GM12878 (cell line): Measurements from ENCODE around the gene SKIL. TPM values are rescaled to one million over a fixed set of nuclear protein-coding genes. Genes with fewer than 3 reads are reported as not detected.

ENCODE experiments used
- ATAC-seq: fragments of 200-7000 bp; cut with Tn5 transposase; 3 replicates; pipeline ENCODE4 v1.9.1; 2020; ENCODE audit warnings: mild to moderate bottlenecking, moderate library complexity
- BruUV-seq: library from RNA; stranded (reverse); fragments of 400-500 nt; replicated peaks from 2 replicates; lab custom pipeline; 2021; lab: Mats Ljungman, UMichigan
- CTCF ChIA-PET: fragments of 300-600 bp; sonication (Branson Sonifier 250); formaldehyde crosslinking; extraction: SDS; loops from one replicate; lab custom pipeline; 2021; ENCODE audit warnings: inconsistent platforms; lab: Yijun Ruan, JAX
- POLR2A ChIA-PET: fragments of 350-600 bp; formaldehyde crosslinking; extraction: SDS; loops from one replicate; lab custom pipeline; 2021; ENCODE audit warnings: inconsistent platforms; lab: Charles Lee
- RAD21 ChIA-PET: fragments of 300-600 bp; sonication (Branson Sonifier 250); formaldehyde crosslinking; loops from one replicate; lab custom pipeline; 2023; ENCODE audit warnings: antibody characterized with exemption; ENCODE audit not compliant: unreplicated experiment; lab: Charles Lee
- SMC1A ChIA-PET: fragments of 300-600 bp; sonication (Branson Sonifier 250); formaldehyde crosslinking; loops from one replicate; lab custom pipeline; 2023; ENCODE audit not compliant: unreplicated experiment, uncharacterized antibody; lab: Charles Lee
- DNase-seq: peaks from one replicate; pipeline ENCODE4 v3.0.0-alpha.2; 2011; ENCODE audit warnings: low read depth, low spot score
- FAIRE-seq: peaks from 3 replicates; lab custom pipeline; 2011; peaks lifted over from hg19 to GRCh38; lab: Jason Lieb, UNC
- H2AFZ ChIP-seq: 2 replicates; pipeline ENCODE4 v1.6.0; 2011; ENCODE audit warnings: low read depth, low read length, control low read depth; ENCODE audit not compliant: control insufficient read depth
- H3K27ac ChIP-seq: 2 replicates; pipeline ENCODE4 v1.5.1; 2011; ENCODE audit warnings: control low read depth; ENCODE audit not compliant: control insufficient read depth, insufficient read depth
- H3K27me3 ChIP-seq, 2 experiments: replicated peaks in 1 of 2; 2 replicates each; pipeline versions ENCODE4 v1.6.0 to v1.6.1; 2011; ENCODE audit warnings: low read length in 1 of 2; ENCODE audit not compliant: control insufficient read depth in 2 of 2, insufficient read depth in 2 of 2
- H3K36me3 ChIP-seq, 2 experiments: 2 replicates each; pipeline ENCODE4 v1.5.1; 2011; ENCODE audit warnings: low read length in 1 of 2; ENCODE audit not compliant: control insufficient read depth in 2 of 2, insufficient read depth in 2 of 2
- H3K4me1 ChIP-seq: 2 replicates; pipeline ENCODE4 v1.6.1; 2011; ENCODE audit warnings: mild to moderate bottlenecking, low read length, moderate library complexity, mixed read lengths; ENCODE audit not compliant: control insufficient read depth, insufficient read depth
- H3K4me2 ChIP-seq: 2 replicates; pipeline ENCODE4 v1.6.0; 2011; ENCODE audit warnings: control low read depth; ENCODE audit not compliant: control insufficient read depth, insufficient read depth
- H3K4me3 ChIP-seq: fragments of 200-600 bp; sonication (generic); 2 replicates; pipeline ENCODE4 v1.5.1; 2016
- H3K79me2 ChIP-seq: 2 replicates; pipeline ENCODE4 v1.6.0; 2011; ENCODE audit warnings: low read length; ENCODE audit not compliant: control insufficient read depth, insufficient read depth
- H3K9ac ChIP-seq: 2 replicates; pipeline ENCODE4 v1.8.0; 2011; ENCODE audit warnings: low read length, control low read depth, mixed read lengths; ENCODE audit not compliant: control insufficient read depth, insufficient read depth
- H3K9me3 ChIP-seq: replicated peaks from 3 replicates; pipeline ENCODE4 v1.5.1; 2011; ENCODE audit warnings: mild to moderate bottlenecking, low read length; ENCODE audit not compliant: control insufficient read depth, insufficient read depth
- H4K20me1 ChIP-seq: 2 replicates; pipeline ENCODE4 v1.6.0; 2011; ENCODE audit not compliant: control insufficient read depth, insufficient read depth
- ASH2L ChIP-seq: fragments of 300-600, 200-600 bp; sonication (generic); IDR thresholded peaks from 2 replicates; pipeline ENCODE4 v1.6.1; 2017; ENCODE audit warnings: low read depth, mild to moderate bottlenecking, borderline replicate concordance
- FOXK2 ChIP-seq: fragments of 450-650 bp; IDR thresholded peaks from 2 replicates; pipeline ENCODE4 v1.6.1; 2017; ENCODE audit warnings: mild to moderate bottlenecking, moderate library complexity
- HCFC1 ChIP-seq: fragments of 150-350 bp; IDR thresholded peaks from 2 replicates; pipeline ENCODE4 v1.6.1; 2014; ENCODE audit warnings: low read length
- HDAC2 ChIP-seq: fragments of 200-600 bp; sonication (generic); IDR thresholded peaks from 2 replicates; pipeline ENCODE4 v1.6.1; 2017
- HDGF ChIP-seq: fragments of 450-650 bp; IDR thresholded peaks from 2 replicates; pipeline ENCODE4 v1.6.1; 2016; ENCODE audit warnings: antibody characterized with exemption
- IKZF2 ChIP-seq, 2 experiments: fragments of 450-650 bp; IDR thresholded peaks; 2 replicates each; pipeline ENCODE4 v1.6.1; 2017; ENCODE audit warnings: mild to moderate bottlenecking in 2 of 2, moderate library complexity in 2 of 2
- LARP7 ChIP-seq: fragments of 450-650 bp; IDR thresholded peaks from 2 replicates; pipeline ENCODE4 v1.6.1; 2017; ENCODE audit warnings: mild to moderate bottlenecking
- NBN ChIP-seq: fragments of 450-650 bp; IDR thresholded peaks from 2 replicates; pipeline ENCODE4 v1.6.1; 2016
- NR2C1 ChIP-seq: fragments of 450-650 bp; IDR thresholded peaks from 2 replicates; pipeline ENCODE4 v1.6.1; 2017; ENCODE audit warnings: antibody characterized with exemption, mild to moderate bottlenecking, moderate library complexity
- PML ChIP-seq: IDR thresholded peaks from 2 replicates; pipeline ENCODE4 v1.6.1; 2012; ENCODE audit warnings: low read length, inconsistent platforms
- RFX5 ChIP-seq: IDR thresholded peaks from 2 replicates; pipeline ENCODE4 v1.6.1; 2011; ENCODE audit warnings: low read depth, low read length, improper control_type of control experiment
- SIX5 ChIP-seq: IDR thresholded peaks from 2 replicates; pipeline ENCODE4 v1.6.1; 2011; ENCODE audit warnings: mild to moderate bottlenecking, low read depth, low read length, moderate library complexity; ENCODE audit not compliant: severe bottlenecking
- SMAD1 ChIP-seq: fragments of 450-650 bp; IDR thresholded peaks from 2 replicates; pipeline ENCODE4 v1.6.1; 2018; ENCODE audit warnings: mild to moderate bottlenecking, low read depth; ENCODE audit not compliant: partially characterized antibody
- STAT3 ChIP-seq: IDR thresholded peaks from 2 replicates; pipeline ENCODE4 v1.6.1; 2011; ENCODE audit warnings: low read depth, low read length, improper control_type of control experiment
- whole genome bisulfite sequencing: methylation state at CpG from one replicate; pipeline ENCODE4 v1.1.6; 2016; ENCODE audit warnings: low lambda C conversion rate; ENCODE audit not compliant: insufficient replicate concordance, insufficient coverage; ENCODE audit errors: missing lambda C conversion rate; 5-methylcytosine and 5-hydroxymethylcytosine counted together
- in situ Hi-C: fragments of 300-500 bp; cut with MboI; formaldehyde crosslinking; loops from 9 replicates; pipeline ENCODE4 v1.14.3; 2018; ENCODE audit warnings: mixed read lengths
- intact Hi-C: fragments of 100-400 bp; cut with micrococcal nuclease; formaldehyde crosslinking; loops from one replicate; pipeline ENCODE4 v1.14.2; 2022; ENCODE audit not compliant: unreplicated experiment
- polyA plus RNA-seq, 11 experiments: library from polyadenylated mRNA; depleted of rRNA in 4 of 11; unstranded in 6 of 11; stranded (reverse) in 5 of 11; fragments of >200 nt; fragmentation: Nextera tagmentation in 4 of 11; fragmentation: Illumina TruSeq in 1 of 11; extraction: Ambion mirVana in 4 of 11; extraction: Trizol in 1 of 11; gene quantifications; 1 replicate in 1 of 11; 2 replicates in 10 of 11; pipeline versions ENCODE4 v1.2.1 to v1.2.3, GENCODE V29; 2011 to 2016; ENCODE audit warnings: inconsistent platforms in 2 of 11, missing spikeins in 2 of 11, low read depth in 1 of 11
- total RNA-seq, 4 experiments: library from RNA; depleted of rRNA in 3 of 4; stranded (reverse); fragments of >200 nt in 3 of 4; fragmentation: Illumina TruSeq in 1 of 4; extraction: Trizol in 1 of 4; gene quantifications; 2 replicates each; pipeline versions ENCODE4 v1.2.1 to v1.2.3, GENCODE V29; 2013 to 2021
- TF ChIP-seq, protein P1 (sequence below): IDR thresholded peaks from 2 replicates; pipeline ENCODE4 v1.6.1; 2011; ENCODE audit warnings: low read depth, mild to moderate bottlenecking, low read length, moderate library complexity, borderline replicate concordance; ENCODE audit errors: extremely low read depth
- TF ChIP-seq, protein P2 (sequence below): fragments of 450-650 bp; IDR thresholded peaks from 2 replicates; pipeline ENCODE4 v1.6.1; 2017; ENCODE audit warnings: mild to moderate bottlenecking, low read depth, inconsistent platforms; ENCODE audit not compliant: poor library complexity, severe bottlenecking
- TF ChIP-seq, protein P3 (sequence below): IDR thresholded peaks from 2 replicates; pipeline ENCODE4 v1.6.1; 2011; ENCODE audit warnings: mild to moderate bottlenecking, low read depth, low read length, moderate library complexity; ENCODE audit not compliant: insufficient replicate concordance
- TF ChIP-seq, protein P4 (sequence below): fragments of 450-650 bp; IDR thresholded peaks from 2 replicates; pipeline ENCODE4 v1.6.1; 2018; ENCODE audit warnings: borderline replicate concordance, mild to moderate bottlenecking; ENCODE audit not compliant: partially characterized antibody

SKIL gene
- total and polyA plus RNA-seq, 10 of the 15 experiments (the other 5 are each of a cell fraction or from before 2014, with no cell fraction given), result 2.7 to 14.8 (median 6.7) TPM

DNA sequence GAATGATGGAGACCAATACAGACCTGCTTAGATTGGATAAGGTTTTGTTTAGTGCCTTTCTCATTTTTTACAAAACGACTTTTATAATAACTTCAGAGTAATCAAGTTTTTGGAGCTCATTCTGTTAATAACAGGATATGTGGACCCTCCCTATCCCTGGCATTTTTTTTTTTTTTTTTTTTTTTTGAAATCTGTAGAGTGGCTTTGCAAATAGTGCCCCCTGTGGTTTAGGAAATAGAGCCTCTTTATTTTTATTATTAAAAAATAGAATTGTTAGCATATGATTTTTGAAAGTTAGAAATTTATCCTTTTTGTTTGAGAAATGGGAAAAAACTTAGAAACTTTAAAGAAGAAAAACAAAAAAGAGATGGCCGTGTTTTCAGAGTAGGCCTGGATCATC lies 11.4 kb downstream of the SKIL start (continued):
- no peak for TF ChIP-seq NR2C1
- TF ChIP-seq HCFC1, result no peak

DNA sequence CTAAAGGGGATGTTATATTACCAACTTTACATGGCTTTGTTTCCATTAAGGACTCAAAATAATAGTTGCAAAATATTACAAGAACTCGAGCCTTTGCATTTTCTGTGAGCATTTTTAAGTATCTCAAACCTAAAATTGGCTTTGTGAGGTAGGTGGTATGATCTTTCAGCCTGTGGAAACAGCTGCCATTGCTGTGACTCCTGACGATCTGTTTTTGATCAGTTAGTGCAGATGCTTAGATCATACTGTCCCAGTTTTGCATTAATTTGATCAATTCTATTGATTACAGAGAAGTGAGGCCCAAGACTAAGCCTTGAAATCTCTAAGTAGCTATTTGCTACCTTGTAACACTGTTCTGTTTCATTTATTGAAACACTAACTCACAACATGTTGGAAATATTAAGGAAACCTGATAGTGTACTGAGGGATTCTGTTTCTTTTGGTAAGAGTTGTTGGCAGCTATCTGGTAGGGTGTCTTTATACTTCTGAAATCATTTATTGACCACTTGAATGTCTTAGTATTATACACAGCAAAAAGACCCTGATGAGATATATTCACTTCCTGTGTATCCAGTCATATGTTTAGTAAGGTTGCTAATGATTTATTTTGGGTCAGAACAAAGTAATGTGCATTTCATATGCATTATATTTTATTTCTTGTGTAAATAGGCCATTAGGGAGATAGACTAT lies 14.8 kb downstream of the SKIL start:
- POLR2A ChIA-PET, result interaction anchor here (0.5 kb wide), 1 partner anchor 96 kb away, joined by 5 read pairs; no protein-coding TSS in a partner anchor
- RAD21 ChIA-PET, result no interaction called here
- Histone ChIP-seq H3K4me1 (peaks cover 8% of the 10 kb centered on the region), H3K9me3 (no peaks in the 10 kb centered on the region), H3K27ac (no peak overlapping the region), H3K4me3 (no peak overlapping the region), H2AFZ (peak overlapping the region; percentile 9; the same call in 1 of the 2 replicates), H4K20me1 (no peaks in the 10 kb centered on the region), H3K36me3 (no peaks in the 10 kb centered on the region), H3K79me2 (peaks cover 5% of the 10 kb centered on the region), H3K9ac (no peak overlapping the region), H3K27me3 (no peaks in the 10 kb centered on the region), H3K4me2 (no peak overlapping the region)
- no peak for TF ChIP-seq FOXK2
- TF ChIP-seq IKZF2 (IDR thresholded peaks at IDR 0.05), result no peak
- TF ChIP-seq NBN, result no peak
- TF ChIP-seq, protein P1, sequence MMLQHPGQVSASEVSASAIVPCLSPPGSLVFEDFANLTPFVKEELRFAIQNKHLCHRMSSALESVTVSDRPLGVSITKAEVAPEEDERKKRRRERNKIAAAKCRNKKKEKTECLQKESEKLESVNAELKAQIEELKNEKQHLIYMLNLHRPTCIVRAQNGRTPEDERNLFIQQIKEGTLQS, result no peak
- TF ChIP-seq, protein P2, sequence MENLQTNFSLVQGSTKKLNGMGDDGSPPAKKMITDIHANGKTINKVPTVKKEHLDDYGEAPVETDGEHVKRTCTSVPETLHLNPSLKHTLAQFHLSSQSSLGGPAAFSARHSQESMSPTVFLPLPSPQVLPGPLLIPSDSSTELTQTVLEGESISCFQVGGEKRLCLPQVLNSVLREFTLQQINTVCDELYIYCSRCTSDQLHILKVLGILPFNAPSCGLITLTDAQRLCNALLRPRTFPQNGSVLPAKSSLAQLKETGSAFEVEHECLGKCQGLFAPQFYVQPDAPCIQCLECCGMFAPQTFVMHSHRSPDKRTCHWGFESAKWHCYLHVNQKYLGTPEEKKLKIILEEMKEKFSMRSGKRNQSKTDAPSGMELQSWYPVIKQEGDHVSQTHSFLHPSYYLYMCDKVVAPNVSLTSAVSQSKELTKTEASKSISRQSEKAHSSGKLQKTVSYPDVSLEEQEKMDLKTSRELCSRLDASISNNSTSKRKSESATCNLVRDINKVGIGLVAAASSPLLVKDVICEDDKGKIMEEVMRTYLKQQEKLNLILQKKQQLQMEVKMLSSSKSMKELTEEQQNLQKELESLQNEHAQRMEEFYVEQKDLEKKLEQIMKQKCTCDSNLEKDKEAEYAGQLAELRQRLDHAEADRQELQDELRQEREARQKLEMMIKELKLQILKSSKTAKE, result no peak
- no peak for TF ChIP-seq ASH2L
- TF ChIP-seq, protein P3, sequence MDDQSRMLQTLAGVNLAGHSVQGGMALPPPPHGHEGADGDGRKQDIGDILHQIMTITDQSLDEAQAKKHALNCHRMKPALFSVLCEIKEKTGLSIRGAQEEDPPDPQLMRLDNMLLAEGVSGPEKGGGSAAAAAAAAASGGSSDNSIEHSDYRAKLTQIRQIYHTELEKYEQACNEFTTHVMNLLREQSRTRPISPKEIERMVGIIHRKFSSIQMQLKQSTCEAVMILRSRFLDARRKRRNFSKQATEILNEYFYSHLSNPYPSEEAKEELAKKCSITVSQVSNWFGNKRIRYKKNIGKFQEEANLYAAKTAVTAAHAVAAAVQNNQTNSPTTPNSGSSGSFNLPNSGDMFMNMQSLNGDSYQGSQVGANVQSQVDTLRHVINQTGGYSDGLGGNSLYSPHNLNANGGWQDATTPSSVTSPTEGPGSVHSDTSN, result no peak
- TF ChIP-seq LARP7, result no peak
- no peak for TF ChIP-seq HDAC2
- TF ChIP-seq PML, result no peak
- no peak for TF ChIP-seq RFX5
- TF ChIP-seq SMAD1, result no peak
- no peak for TF ChIP-seq HDGF
- TF ChIP-seq, protein P4, sequence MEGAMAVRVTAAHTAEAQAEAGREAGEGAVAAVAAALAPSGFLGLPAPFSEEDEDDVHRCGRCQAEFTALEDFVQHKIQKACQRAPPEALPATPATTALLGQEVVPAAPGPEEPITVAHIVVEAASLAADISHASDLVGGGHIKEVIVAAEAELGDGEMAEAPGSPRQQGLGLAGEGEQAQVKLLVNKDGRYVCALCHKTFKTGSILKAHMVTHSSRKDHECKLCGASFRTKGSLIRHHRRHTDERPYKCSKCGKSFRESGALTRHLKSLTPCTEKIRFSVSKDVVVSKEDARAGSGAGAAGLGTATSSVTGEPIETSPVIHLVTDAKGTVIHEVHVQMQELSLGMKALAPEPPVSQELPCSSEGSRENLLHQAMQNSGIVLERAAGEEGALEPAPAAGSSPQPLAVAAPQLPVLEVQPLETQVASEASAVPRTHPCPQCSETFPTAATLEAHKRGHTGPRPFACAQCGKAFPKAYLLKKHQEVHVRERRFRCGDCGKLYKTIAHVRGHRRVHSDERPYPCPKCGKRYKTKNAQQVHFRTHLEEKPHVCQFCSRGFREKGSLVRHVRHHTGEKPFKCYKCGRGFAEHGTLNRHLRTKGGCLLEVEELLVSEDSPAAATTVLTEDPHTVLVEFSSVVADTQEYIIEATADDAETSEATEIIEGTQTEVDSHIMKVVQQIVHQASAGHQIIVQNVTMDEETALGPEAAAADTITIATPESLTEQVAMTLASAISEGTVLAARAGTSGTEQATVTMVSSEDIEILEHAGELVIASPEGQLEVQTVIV, result no peak
- TF ChIP-seq STAT3, result no peak
- TF ChIP-seq SIX5, result no peak
- ATAC-seq (peak; percentile 53), FAIRE-seq (peak; percentile 23), DNase-seq (no peak)
- 79% methylated on average over 2 of the region's 2 CpGs for WGBS
- CTCF ChIA-PET, result no interaction called here
- no TSS peak for BruUV-seq
- SMC1A ChIA-PET, result interaction anchor here (1.0 kb wide), 1 partner anchor 11 kb away, joined by 5 read pairs; no protein-coding TSS in a partner anchor
- in situ Hi-C loops (no loop called here), intact Hi-C loops (no loop called here)
